ENCODE results near the gene ANAPC16.
A peak's percentile ranks its signal among the peaks of the same experiment; 100 is the strongest.

ANAPC16 gene

DNA sequence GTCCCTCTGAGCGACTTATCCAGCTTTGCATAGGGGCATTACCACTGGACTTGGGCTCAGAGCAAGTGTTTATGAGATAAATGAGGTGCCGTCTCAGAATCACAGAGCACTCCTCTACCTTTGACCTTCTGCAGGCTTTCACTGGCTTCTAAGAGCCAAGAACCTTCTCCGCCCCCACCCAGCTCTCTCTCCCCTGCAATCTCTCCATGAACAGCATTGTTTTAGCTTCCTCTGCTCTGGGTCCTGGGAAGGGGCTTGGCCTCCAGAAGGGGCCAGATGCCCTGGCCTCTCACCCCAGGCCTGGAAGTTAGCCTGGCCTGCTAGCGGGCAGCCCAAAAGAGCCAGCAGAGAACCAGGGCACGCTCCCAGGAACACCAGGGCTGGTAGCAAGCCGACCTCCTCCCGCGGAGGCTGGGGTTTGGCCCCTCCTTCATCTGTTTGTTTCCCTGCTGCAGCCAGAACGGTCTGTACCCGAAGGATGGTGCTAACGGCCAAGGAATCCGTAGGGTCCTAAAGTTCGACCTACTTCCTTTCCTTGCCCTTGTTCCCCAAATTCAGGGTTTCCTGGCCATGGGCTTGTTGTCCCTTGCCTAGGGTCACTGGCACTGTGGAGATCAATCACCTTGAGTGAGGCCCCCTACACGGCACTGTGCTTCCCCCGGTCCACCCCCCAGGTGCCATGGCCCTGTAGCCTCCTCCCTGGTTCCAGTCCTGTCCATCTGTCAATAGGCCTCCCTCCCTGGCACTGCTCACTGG lies 39.2 kb downstream of the ANAPC16 start:
- DNase-seq (ENCODE audit: low read depth in 1 of 2, low spot score in 1 of 2): peak in 1 of 2 experiments; percentile 84
- H3K27ac ChIP-seq (replicated peaks): peak overlapping the region; percentile 66
- TF ChIP-seq REST (IDR thresholded peaks at IDR 0.05; ENCODE audit: insufficient replicate concordance, low read depth) (no peak), GABPA (IDR thresholded peaks at IDR 0.05; ENCODE audit: low read depth) (no peak), SPI1 (IDR thresholded peaks at IDR 0.05; ENCODE audit: borderline replicate concordance, low read depth) (peak; percentile 74)
- no peaks in the 10 kb centered on the region for H3K27me3 ChIP-seq (ENCODE audit: insufficient read depth, poor library complexity, severe bottlenecking)
- H3K4me3 ChIP-seq (replicated peaks; ENCODE audit: insufficient read depth, low read length): peak overlapping the region; percentile 9; the same call in 1 of the 2 replicates

DNA sequence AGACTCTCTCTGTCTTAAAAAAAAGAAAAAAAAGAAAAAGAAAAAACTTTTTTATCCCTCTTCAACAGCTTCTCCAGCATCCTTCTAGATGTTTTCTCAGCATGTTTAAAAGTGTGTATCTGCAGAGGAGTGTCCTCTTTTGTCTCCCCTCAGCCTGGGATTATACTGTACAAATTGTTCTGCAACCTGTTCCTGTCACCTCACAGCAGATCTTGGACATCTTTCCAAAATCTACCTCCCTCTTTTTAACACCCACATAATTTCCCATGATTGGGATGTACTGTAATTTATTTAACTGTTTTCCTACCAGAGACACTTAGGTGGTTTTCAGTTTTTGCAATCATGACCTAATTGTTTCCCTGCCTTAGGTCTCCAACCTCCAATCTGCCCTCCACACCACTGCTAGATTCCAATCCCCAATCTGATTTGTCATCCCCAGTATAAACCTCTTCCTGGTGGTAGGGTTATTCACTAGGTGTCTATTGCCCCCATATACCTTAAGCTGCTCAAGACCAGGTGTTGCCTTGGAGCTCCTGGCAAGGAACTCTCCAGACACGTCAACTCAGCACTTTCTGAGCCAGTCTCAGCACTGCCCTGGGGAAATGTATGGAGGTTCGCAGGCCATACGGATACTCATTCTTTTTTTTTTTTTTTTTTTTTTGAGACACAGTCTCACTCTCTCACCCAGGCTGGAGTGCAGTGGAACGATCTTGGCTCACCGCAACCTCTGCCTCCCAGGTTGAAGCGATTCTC lies 40.3 kb downstream of the ANAPC16 start:
- no peak overlapping the region for H3K4me3 ChIP-seq (replicated peaks; ENCODE audit: insufficient read depth, low read length)
- H3K27me3 ChIP-seq (ENCODE audit: insufficient read depth, poor library complexity, severe bottlenecking): no peaks in the 10 kb centered on the region
- TF ChIP-seq GABPA (IDR thresholded peaks at IDR 0.05; ENCODE audit: low read depth) (no peak), POLR2AphosphoS5 (IDR thresholded peaks at IDR 0.05; ENCODE audit: low read depth) (no peak), SPI1 (IDR thresholded peaks at IDR 0.05; ENCODE audit: borderline replicate concordance, low read depth) (no peak), REST (IDR thresholded peaks at IDR 0.05; ENCODE audit: insufficient replicate concordance, low read depth) (no peak)
- TF ChIP-seq, protein P1, sequence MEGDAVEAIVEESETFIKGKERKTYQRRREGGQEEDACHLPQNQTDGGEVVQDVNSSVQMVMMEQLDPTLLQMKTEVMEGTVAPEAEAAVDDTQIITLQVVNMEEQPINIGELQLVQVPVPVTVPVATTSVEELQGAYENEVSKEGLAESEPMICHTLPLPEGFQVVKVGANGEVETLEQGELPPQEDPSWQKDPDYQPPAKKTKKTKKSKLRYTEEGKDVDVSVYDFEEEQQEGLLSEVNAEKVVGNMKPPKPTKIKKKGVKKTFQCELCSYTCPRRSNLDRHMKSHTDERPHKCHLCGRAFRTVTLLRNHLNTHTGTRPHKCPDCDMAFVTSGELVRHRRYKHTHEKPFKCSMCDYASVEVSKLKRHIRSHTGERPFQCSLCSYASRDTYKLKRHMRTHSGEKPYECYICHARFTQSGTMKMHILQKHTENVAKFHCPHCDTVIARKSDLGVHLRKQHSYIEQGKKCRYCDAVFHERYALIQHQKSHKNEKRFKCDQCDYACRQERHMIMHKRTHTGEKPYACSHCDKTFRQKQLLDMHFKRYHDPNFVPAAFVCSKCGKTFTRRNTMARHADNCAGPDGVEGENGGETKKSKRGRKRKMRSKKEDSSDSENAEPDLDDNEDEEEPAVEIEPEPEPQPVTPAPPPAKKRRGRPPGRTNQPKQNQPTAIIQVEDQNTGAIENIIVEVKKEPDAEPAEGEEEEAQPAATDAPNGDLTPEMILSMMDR (IDR thresholded peaks at IDR 0.05; ENCODE audit: insufficient read depth, low read length): no peak
- no peak for DNase-seq (ENCODE audit: low read depth in 1 of 2, low spot score in 1 of 2)
- H3K27ac ChIP-seq (replicated peaks): no peak overlapping the region

- DNase-seq (ENCODE audit: low read depth in 1 of 2, low spot score in 1 of 2): peak in 1 of 2 experiments; percentile 55
- Histone ChIP-seq H3K4me3 (replicated peaks; ENCODE audit: insufficient read depth, low read length) (no peak overlapping the region), H3K27ac (replicated peaks) (no peak overlapping the region), H3K27me3 (ENCODE audit: insufficient read depth, poor library complexity, severe bottlenecking) (no peaks in the 10 kb centered on the region)
- peak; percentile 52; the same call in 1 of the 2 replicates for TF ChIP-seq POLR2AphosphoS5 (IDR thresholded peaks at IDR 0.05; ENCODE audit: low read depth)
- TF ChIP-seq, protein P1 (IDR thresholded peaks at IDR 0.05; ENCODE audit: insufficient read depth, low read length): no peak
- peak; percentile 97 for TF ChIP-seq SPI1 (IDR thresholded peaks at IDR 0.05; ENCODE audit: borderline replicate concordance, low read depth)
- no peak for TF ChIP-seq GABPA (IDR thresholded peaks at IDR 0.05; ENCODE audit: low read depth)
- TF ChIP-seq REST (IDR thresholded peaks at IDR 0.05; ENCODE audit: insufficient replicate concordance, low read depth): no peak
Observed at GRCh38 chr10:72257051-72257892, 41.5 kb downstream of the ANAPC16 start.

Measured in HL-60 (cell line).